ENCODE results near the gene SECISBP2. TPM values are rescaled to one million over a fixed set of nuclear protein-coding genes. Genes with fewer than 3 reads are reported as not detected.
"Not testable (repeated sequence)": the region's sequence is repeated elsewhere in the genome, so short reads cannot be mapped to it uniquely, and the experiment has no call there.

SECISBP2 gene, protein sequence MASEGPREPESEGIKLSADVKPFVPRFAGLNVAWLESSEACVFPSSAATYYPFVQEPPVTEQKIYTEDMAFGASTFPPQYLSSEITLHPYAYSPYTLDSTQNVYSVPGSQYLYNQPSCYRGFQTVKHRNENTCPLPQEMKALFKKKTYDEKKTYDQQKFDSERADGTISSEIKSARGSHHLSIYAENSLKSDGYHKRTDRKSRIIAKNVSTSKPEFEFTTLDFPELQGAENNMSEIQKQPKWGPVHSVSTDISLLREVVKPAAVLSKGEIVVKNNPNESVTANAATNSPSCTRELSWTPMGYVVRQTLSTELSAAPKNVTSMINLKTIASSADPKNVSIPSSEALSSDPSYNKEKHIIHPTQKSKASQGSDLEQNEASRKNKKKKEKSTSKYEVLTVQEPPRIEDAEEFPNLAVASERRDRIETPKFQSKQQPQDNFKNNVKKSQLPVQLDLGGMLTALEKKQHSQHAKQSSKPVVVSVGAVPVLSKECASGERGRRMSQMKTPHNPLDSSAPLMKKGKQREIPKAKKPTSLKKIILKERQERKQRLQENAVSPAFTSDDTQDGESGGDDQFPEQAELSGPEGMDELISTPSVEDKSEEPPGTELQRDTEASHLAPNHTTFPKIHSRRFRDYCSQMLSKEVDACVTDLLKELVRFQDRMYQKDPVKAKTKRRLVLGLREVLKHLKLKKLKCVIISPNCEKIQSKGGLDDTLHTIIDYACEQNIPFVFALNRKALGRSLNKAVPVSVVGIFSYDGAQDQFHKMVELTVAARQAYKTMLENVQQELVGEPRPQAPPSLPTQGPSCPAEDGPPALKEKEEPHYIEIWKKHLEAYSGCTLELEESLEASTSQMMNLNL
- 21.9 and 25.7 TPM in 2 replicates for total RNA-seq (2014; rRNA removed; shearing (Covaris generic))

DNA sequence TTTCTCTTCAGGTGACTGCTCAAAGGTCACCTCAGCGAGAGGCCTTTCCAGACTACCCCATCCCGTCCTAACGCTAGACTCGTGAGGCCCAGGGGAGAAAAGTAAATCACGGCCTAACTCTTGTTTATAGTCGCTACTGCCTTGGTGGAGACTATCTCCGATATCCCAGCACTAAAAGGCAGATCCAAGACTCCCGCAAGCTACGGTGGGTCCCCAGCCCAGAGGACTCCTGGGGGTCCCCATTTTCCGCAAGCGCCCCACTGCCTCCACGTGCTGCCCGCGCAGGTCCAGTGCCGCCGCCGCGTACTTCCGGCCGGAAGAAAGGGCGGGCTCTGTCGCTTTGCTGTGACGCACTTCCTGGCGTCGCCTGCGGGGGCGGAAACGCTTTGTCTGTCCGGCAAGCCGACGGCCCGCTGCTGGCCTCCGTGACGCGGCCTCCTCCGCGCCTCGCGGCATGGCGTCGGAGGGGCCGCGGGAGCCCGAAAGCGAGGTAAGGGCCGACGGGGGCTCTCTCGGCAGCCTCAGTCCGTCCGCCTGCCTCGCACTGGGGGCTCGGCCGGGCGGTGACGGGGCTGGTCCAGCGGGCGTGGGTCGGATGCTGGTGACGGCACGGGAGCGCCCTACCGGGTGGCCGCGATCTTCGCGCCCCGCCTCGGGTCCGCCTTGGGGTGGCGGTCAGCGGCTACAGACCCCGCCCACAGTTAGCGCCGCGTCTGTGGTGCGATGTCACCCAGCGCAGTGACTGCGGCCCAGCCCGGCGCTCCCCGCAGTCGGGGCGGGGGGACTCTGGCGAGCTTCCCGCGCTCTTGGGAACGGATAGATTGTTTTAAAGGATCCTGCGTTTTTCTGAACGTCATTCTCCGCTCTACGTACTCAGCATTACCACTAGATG, at the start of gene SECISBP2:
TSS of gene SECISBP2 (plus strand) at position 378 of the 892 bp plus-strand sequence. CDS start at position 455, 77 bp downstream.
- peak; percentile 99 for DNase-seq (ENCODE audit: low read depth)

DNA sequence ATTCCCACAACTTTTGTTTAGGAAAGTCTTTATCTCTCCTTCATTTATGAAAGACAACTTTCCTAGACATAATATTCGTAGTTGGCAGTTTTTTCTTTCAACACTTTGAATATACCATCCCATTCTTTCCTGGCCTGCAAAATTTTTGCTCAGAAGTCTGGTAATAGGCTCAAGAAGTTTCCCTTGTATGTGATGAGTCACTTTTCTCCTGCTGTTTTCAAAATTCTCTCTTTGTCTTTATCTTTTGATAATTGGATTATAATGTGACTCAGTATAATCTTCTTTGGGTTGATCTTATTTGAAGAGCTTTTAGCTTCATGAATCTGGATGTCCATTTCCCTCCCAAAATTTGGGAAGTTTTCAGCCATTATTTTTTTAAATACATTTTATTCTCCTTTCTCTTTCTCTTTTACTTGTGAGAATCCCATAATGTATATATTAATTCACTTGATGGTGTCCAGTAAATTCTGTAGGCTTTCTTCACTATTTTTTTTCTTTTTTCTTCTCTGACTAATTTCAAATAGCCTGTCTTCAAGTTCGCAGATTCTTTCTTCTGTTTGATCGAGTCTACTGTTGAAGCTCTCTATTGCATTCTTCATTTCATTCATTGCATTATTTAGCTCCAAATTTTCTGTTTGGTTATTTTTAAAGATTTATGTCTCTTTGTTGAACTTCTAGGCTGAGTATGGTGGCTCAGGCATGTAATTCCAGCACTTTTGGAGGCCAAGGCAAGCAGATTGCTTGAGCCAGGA, 44.6 kb upstream of the SECISBP2 start:
- no peak for DNase-seq (ENCODE audit: low read depth)

DNA sequence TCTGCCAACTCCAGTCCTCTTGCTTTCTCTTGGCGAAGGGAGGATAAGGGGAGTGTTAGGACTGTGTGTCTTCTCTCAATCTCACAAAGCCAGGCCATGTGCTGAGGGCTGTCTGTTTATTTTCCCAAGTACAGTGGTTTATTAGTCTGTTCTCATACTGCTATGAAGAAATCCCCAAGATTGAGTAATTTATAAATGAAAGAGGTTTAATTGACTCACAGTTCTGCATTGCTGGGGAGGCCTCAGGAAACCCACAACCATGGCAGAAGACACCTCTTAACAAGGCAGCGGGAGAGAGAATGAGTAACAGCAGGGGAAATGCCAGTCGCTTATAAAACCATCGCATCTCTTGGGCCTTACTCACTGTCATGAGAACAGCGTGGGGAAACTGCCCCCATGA, 43.5 kb upstream of the SECISBP2 start:
- peak; percentile 68 for DNase-seq (ENCODE audit: low read depth)

DNA sequence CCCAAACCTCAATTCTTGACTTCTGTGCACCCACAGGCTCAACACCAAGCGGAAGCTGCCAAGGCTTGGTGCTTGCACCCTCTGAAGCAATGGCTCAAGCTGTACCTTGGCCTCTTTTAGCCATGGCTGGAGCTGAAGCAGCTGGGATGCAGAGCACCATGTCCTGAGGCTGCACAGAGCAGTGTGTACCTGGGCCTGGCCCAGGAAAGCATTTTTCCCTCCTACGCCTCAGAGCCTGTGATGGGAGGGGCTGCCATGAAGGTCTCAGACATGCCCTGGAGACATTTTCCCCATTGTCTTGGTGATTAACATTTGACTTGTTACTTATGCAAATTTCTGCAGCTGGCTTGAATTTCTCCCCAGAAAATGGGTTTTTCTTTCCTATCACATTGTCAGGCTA, 42.3 kb upstream of the SECISBP2 start:
- DNase-seq (ENCODE audit: low read depth), result not testable (repeated sequence)

DNA sequence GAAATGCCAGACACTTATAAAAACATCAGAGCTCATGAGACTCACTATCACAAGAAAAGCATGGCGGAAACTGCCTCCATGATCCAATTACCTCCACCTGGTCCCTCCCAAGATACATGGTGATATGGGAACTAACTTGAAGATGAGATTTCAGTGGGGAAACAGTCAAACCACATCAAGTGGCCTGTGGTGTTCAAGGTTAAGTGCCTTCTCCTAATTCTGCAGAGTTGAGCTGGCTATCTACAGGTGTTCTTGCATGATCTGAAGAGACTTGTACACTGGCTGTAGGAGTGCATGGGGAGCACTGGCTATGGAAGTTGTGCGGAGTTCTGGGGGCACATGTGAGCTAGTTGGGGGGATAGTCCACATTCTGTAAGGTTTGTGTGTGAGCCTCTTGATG, 41.3 kb upstream of the SECISBP2 start:
- DNase-seq (ENCODE audit: low read depth), result no peak

DNA sequence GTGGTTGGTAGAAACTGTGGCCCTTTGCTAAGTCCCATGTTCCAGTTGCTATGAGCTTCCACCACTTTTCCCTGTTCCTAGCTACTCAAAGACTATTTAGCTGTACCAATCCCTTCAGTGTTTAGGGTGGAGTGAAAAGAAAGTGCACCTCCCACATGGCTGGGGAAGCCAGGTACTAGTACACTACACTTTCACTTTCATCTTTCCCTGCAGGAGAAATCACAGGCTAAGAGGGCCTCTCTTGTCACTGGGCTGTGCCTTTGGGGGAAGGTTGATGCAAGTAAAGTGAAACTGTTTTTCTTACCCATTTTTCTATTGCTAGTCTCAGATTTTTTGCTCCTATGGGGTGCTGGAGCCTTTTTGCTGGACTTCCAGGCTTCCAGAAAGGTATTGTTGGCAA, 40.8 kb upstream of the SECISBP2 start:
- DNase-seq (ENCODE audit: low read depth), result peak; percentile 40

DNA sequence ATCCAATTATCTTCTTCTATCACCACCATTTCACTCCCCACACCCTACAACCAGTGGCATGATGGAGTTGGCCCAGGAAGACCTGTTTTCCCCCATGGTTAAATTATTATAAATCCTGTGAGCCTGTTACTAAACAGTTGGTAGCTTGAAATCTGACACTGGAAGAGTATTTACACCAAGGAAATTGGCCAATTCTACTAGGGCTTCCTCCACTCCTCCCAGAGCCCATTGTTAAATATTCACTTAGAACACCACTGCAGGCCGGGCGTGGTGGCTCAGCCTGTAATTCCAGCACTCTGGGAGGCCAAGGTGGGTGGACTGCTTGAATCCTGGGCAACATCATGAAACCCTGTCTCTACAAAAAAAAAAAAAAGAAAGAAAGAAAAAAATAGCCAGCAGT, 39.7 kb upstream of the SECISBP2 start:
- DNase-seq (ENCODE audit: low read depth), result no peak

DNA sequence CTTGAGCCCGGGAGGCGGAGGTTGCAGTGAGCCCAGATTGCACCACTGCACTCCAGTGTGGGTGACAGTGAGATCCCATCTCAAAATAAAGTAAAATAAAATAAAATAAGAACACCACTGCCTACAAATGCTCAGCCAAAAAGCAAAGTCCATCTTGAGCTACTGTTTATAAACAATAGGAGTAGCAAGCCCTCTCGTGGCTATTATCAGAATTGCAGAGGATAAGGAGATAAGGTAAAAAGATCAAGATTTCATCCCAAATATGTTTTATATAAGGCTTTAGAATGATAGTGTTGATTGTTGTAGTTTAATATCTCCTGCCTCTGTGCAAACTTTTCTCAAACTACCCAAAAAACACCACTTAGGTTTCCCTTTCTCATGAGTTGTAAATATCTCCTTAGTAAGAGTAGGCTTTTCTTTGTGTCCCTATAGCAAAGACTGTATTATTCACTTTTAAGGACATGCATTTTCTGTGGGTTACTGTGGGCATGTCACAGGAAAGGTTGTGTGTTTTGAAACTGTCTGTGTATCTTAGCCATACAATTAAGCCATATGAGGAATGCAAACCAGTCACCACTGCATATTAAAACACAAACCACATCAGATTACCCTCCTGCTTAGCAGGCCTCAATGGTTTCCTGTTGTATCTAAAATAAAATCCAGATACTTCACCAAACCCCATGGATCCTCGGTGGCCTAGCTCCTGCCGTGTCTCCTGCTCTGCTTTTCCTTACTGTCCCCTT, 39.1 kb upstream of the SECISBP2 start:
- DNase-seq (ENCODE audit: low read depth), result peak; percentile 53

DNA sequence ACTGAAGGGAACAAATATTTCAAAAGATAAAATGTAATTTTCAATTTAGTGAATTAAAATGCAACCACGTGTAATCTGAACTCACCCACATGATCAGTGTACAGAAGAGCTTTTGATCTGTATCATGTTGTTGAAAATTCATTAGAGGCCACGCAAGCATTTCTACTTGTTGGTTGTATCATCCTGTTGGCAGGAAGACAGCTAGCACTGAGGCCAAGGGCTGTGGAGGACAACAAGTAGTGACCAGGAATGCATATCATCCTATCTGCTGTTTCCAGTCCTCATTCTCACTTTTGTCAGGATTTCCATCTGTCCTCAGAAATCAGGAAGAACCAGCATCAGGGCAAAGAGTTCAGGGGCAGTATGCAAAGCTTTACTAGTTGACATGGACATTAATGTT, 37.2 kb upstream of the SECISBP2 start:
- no peak for DNase-seq (ENCODE audit: low read depth)

DNA sequence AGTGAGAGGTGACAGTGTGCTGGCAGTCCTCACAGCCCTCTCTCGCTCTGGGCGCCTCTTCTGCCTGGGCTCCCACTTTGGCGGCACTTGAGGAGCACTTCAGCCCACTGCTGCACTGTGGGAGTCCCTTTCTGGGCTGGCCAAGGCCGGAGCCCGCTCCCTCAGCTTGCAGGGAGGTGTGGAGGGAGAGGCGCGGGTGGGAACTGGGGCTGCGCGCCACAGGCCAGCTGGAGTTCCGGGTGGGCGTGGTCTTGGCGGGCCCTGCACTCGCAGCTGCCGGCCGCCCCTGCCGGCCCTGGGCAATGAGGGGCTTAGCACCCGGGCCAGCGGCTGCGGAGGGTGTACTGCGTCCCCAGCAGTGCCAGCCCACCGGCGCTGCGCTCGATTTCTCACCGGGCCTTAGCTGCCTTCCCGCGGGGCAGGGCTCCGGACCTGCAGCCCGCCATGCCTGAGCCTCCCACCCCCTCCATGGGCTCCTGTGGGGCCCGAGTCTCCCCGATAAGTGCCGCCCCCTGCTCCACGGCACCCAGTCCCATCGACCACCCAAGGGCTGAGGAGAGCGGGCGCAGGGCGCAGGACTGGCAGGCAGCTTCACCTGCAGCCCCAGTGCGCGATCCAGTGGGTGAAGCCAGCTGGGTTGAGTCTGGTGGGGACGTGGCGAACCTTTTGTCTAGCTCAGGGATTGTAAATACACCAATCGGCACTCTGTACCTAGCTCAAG, 35.9 kb upstream of the SECISBP2 start:
- not testable (repeated sequence) for DNase-seq (ENCODE audit: low read depth)

DNA sequence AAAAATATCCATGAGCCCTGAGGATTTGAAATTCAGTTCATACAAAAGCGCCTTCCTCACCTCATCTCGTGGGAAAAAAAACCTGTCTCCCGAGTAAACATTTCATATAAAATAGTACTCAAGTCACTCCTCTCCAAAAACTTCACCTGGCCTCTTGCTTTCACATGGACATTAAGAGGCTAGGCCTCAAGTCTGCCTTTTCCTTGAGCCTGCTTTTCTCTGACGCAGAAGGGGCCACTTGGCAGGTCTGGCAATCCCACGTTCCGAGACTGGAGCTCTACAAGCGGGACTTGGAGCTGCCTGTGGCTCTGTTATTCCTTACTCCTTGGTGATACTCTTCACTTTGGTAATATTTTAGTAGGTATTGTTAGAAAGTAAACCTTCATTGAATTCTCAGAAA, 34.2 kb upstream of the SECISBP2 start:
- no peak for DNase-seq (ENCODE audit: low read depth)

DNA sequence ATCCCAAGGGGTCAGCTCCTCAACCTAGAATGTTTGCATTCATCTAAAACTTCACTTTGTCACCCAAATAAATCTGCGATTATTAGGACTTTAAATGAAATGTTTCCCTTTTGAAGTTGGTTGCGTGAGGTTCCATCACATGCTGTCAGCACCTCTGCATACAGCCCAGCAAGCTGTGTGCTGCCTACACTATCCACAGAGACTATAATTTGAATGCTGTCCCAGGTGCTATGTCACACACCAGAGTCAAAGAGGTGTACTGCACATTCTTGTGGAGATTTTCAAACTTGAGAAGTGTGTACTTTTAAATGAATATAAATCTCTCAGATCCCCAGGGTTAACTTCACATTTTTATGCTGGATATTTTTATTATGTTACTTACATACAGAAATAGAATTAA, 26.6 kb upstream of the SECISBP2 start:
- no peak for DNase-seq (ENCODE audit: low read depth)

DNA sequence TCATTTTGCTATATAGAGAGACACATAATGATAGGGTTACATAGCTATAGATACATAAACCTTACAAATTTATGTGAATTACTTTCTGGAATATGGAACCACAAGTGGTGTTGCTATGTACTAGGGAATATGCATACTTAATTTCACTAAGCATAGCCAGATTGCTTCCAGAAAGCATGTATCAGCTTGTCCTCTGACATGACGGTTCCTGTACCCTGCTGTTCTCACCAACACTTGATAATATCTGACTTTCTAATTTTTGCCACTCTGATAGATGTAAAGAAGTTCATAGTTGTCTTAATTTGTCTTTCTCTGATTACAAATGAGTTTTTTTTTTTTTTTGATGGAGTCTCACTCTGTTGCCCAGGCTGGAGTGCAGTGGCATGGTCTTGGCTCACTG, 25.3 kb upstream of the SECISBP2 start:
- DNase-seq (ENCODE audit: low read depth), result no peak

DNA sequence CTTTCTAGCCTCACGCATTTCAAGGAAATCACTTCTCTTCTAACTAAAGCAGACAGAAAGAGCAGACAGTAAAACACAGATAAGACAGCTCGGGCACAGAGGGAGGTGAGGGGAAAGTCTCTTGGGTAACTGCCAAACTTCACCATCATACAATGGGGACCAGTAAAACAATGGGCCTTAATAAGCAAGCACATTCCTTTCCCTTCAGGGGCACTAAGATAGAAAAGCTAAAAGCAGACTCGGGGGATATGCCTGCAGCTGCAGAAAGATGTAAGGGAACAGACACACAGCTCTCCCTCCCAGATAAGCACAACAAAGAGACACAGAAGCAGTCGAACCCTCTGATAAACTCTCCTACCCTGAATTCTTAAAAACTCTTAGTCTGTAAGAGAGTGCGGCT, 22.9 kb upstream of the SECISBP2 start:
- no peak for DNase-seq (ENCODE audit: low read depth)

DNA sequence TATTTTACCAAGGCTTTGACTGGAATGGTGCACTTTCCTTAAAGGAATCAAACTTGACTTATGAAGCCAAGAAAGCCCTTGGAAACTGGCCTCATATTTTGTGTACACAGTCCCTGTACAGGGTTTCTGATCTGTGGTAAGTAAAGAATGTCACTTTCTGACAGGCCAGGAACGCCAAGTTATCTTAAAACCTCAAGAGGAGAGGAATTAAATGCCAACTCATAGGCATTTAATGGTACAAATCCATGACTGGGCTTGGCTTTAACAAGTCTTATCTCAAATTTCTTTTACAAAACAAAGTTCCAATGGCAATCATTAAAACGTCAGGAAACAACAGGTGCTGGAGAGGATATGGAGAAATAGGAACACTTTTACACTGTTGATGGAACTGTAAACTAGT, 16.3 kb upstream of the SECISBP2 start:
- DNase-seq (ENCODE audit: low read depth), result not testable (repeated sequence)

DNA sequence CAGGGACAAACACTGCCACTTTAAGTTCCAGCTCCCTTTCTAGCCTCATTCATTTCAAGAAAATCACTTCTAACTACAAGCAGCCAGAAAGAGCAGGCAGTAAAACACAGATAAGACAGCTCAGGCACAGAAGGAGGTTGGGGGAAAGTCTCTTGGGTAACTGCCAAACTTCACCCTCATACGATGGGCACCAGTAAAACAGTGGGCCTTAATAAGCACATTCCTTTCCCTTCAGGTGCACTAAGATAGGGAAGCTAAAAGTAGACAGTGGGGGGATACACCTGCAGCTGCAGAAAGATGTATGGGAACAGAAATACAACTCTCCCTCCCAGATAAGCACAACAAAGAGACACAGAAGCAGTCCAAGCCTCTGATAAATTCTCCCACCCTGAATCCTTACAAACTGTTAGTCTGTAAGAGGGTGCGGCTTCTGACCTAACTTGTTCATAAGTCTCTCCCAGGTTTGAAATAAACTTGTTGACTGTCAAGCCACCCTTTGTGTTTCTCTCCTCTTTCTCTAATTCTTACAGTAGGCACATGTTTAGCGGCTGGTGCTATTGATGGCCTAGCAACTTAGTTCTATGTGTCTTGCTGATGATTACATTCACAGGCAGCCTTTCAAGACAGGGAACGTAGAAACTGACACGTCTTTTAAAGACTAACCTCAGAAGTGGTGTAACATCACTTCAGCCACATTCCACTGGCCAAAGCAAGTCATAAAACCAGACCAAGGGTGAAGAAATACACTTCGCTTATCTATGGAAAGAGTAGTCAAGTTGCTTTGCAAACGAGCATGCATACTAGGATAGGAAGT, 14.1 kb upstream of the SECISBP2 start:
- no peak for DNase-seq (ENCODE audit: low read depth)

DNA sequence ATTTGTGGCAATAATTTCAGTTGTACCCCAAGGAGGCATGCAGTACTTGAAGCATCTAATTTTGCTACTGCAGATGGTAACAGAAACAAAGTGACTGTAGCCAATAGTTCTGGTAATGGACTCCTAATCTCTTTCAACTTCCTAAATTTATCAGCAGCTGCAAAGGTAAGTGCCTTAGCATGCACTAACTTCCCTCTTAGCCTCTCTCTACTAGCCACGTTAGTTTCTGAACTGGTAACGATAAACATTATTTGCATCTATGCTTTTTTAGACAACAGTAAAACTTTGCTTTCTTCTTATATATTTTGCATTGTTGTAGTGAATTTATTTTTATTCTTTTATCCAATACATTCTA, 13.5 kb upstream of the SECISBP2 start:
- DNase-seq (ENCODE audit: low read depth), result no peak

DNA sequence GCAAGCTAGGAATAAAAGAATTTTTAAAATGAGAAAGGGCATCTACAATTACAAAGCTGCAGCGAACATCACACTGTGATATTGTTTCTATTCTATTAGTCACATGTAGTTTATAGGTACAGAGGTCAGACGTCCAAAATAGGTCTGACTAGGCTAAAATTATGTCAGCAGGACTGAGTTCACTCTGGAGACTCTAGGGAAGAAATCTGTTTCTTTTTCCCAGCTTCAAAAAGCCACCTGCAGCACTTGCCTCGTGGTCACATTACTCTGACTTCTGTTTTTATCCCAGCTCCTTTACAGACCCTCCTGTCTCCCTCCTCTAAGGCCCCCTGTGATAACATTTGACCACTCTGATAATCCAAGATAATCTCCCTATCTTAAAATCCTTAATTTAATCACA, 12.4 kb upstream of the SECISBP2 start:
- DNase-seq (ENCODE audit: low read depth), result no peak

DNA sequence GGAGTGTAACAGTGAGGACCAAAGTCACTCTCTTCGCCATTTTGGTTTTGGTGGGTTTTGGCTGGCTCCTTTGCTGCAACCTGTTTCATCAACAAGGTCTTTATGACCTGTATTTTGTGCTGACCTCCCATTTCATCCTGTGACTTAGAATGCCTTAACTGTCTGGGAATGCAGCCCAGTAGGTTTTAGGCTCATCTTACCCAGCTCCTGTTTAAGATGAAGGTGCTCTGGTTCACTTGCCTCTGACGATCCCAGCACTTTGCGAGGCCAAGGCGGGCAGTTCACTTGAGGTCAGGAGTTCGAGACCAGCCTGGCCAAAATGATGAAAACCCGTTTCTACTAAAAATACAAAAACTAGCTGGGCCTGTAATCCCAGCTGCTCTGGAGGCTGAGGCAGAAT, 9.1 kb upstream of the SECISBP2 start:
- no peak for DNase-seq (ENCODE audit: low read depth)

Data from Daoy (cell line).